H9 (cell line): Measurements from ENCODE around the gene MMP25. TPM values are rescaled to one million over a fixed set of nuclear protein-coding genes. Genes with fewer than 3 reads are reported as not detected.

ENCODE experiments used
- DNase-seq: peaks from one replicate; pipeline ENCODE4 v3.0.0-alpha.2; 2017
- H2AFZ ChIP-seq: one replicate; pipeline ENCODE4 v1.6.1; 2013; ENCODE audit warnings: mild to moderate bottlenecking, low read length, control low read depth, moderate library complexity
- H2AK5ac ChIP-seq: 2 replicates; pipeline ENCODE4 v1.6.1; 2013; ENCODE audit warnings: low read length, control low read depth, mixed read lengths; ENCODE audit not compliant: insufficient read length
- H2BK120ac ChIP-seq: one replicate; pipeline ENCODE4 v1.6.1; 2013; ENCODE audit warnings: low read depth, mild to moderate bottlenecking, low read length, control low read depth, inconsistent platforms; ENCODE audit not compliant: poor library complexity, severe bottlenecking
- H2BK12ac ChIP-seq: 2 replicates; pipeline ENCODE4 v1.6.1; 2013; ENCODE audit warnings: low read length, control low read depth, mixed read lengths, low read depth; ENCODE audit not compliant: insufficient read length
- H2BK15ac ChIP-seq: 2 replicates; pipeline ENCODE4 v1.6.1; 2013; ENCODE audit warnings: low read depth, low read length, control low read depth
- H2BK20ac ChIP-seq: one replicate; pipeline ENCODE4 v1.6.1; 2013; ENCODE audit warnings: low read depth, mild to moderate bottlenecking, low read length, control low read depth, inconsistent platforms; ENCODE audit not compliant: poor library complexity, severe bottlenecking
- H2BK5ac ChIP-seq: 2 replicates; pipeline ENCODE4 v1.6.1; 2013; ENCODE audit warnings: low read length, control low read depth, mixed read lengths; ENCODE audit not compliant: insufficient read length
- H3K14ac ChIP-seq: 2 replicates; pipeline ENCODE4 v1.6.1; 2013; ENCODE audit warnings: low read length, control low read depth; ENCODE audit not compliant: insufficient read depth
- H3K18ac ChIP-seq: 2 replicates; pipeline ENCODE4 v1.6.1; 2013; ENCODE audit warnings: low read depth, mild to moderate bottlenecking, mixed read lengths, low read length, control low read depth; ENCODE audit not compliant: insufficient read length
- H3K23ac ChIP-seq: 2 replicates; pipeline ENCODE4 v1.6.1; 2013; ENCODE audit warnings: low read length, control low read depth, mixed read lengths, low read depth; ENCODE audit not compliant: insufficient read length
- H3K23me2 ChIP-seq: 2 replicates; pipeline ENCODE4 v1.6.1; 2013; ENCODE audit warnings: low read depth, mild to moderate bottlenecking, mixed read lengths, low read length, control low read depth; ENCODE audit not compliant: insufficient read length, poor library complexity, severe bottlenecking
- H3K27ac ChIP-seq: 2 replicates; pipeline ENCODE4 v1.5.1; 2013; ENCODE audit warnings: low read length, control low read depth, mixed read lengths, low read depth; ENCODE audit not compliant: insufficient read length
- H3K27me3 ChIP-seq: 2 replicates; pipeline ENCODE4 v1.6.1; 2013; ENCODE audit warnings: low read length, control low read depth, inconsistent platforms; ENCODE audit not compliant: insufficient read depth
- H3K4ac ChIP-seq: 2 replicates; pipeline ENCODE4 v1.6.1; 2013; ENCODE audit warnings: low read depth, mild to moderate bottlenecking, control low read depth, inconsistent platforms, low read length, moderate library complexity
- H3K4me1 ChIP-seq: 2 replicates; pipeline ENCODE4 v1.6.1; 2013; ENCODE audit warnings: low read length, control low read depth, inconsistent platforms; ENCODE audit not compliant: insufficient read depth
- H3K4me2 ChIP-seq: 2 replicates; pipeline ENCODE4 v1.6.1; 2013; ENCODE audit warnings: low read length, control low read depth, mixed read lengths; ENCODE audit not compliant: insufficient read length, insufficient read depth
- H3K56ac ChIP-seq: 2 replicates; pipeline ENCODE4 v1.6.1; 2013; ENCODE audit warnings: low read depth, mild to moderate bottlenecking, mixed read lengths, low read length, control low read depth; ENCODE audit not compliant: insufficient read length
- H3K79me1 ChIP-seq: 2 replicates; pipeline ENCODE4 v1.6.1; 2013; ENCODE audit warnings: low read depth, mild to moderate bottlenecking, moderate library complexity, low read length, control low read depth, inconsistent platforms; ENCODE audit not compliant: insufficient read depth, poor library complexity, severe bottlenecking
- H3K79me2 ChIP-seq: 2 replicates; pipeline ENCODE4 v1.6.1; 2013; ENCODE audit warnings: low read length, control low read depth, inconsistent platforms; ENCODE audit not compliant: insufficient read depth
- H3K9ac ChIP-seq: 2 replicates; pipeline ENCODE4 v1.6.1; 2013; ENCODE audit warnings: low read length, control low read depth, mixed read lengths; ENCODE audit not compliant: insufficient read length; ENCODE audit errors: extremely low read depth
- H3K9me3 ChIP-seq: one replicate; pipeline ENCODE4 v1.6.1; 2013; ENCODE audit warnings: low read depth, low read length, inconsistent platforms; ENCODE audit not compliant: control insufficient read depth
- H3T11ph ChIP-seq: one replicate; pipeline ENCODE4 v1.6.1; 2013; ENCODE audit warnings: mild to moderate bottlenecking, low read length, control low read depth, inconsistent platforms
- H4K20me1 ChIP-seq: one replicate; pipeline ENCODE4 v1.6.1; 2013; ENCODE audit not compliant: control insufficient read depth, insufficient read length, insufficient read depth
- H4K5ac ChIP-seq: 2 replicates; pipeline ENCODE4 v1.6.1; 2013; ENCODE audit warnings: low read depth, mild to moderate bottlenecking, mixed read lengths, low read length, control low read depth; ENCODE audit not compliant: insufficient read length
- H4K8ac ChIP-seq: replicated peaks from 2 replicates; pipeline ENCODE4 v1.6.1; 2013; ENCODE audit warnings: low read length, control low read depth, mixed read lengths, low read depth; ENCODE audit not compliant: insufficient read length
- H4K91ac ChIP-seq: 2 replicates; pipeline ENCODE4 v1.6.1; 2013; ENCODE audit warnings: low read depth, mild to moderate bottlenecking, moderate library complexity, mixed read lengths, low read length, control low read depth; ENCODE audit not compliant: insufficient read length
- H3K27ac Mint-ChIP-seq, 3 experiments: 2 replicates in 2 of 3; 3 replicates in 1 of 3; pipeline ENCODE4 v1.8.0; 2020 to 2021; ENCODE audit warnings: mixed read lengths in 3 of 3, mild to moderate bottlenecking in 1 of 3, moderate library complexity in 1 of 3
- H3K27me3 Mint-ChIP-seq: 2 replicates; pipeline ENCODE4 v1.8.0; 2021; ENCODE audit warnings: low read depth, mild to moderate bottlenecking, moderate library complexity, mixed read lengths
- H3K36me3 Mint-ChIP-seq, 3 experiments: 2 replicates in 2 of 3; 3 replicates in 1 of 3; pipeline ENCODE4 v1.8.0; 2020 to 2021; ENCODE audit warnings: low read depth in 3 of 3, mixed read lengths in 3 of 3; ENCODE audit not compliant: insufficient read depth in 1 of 3
- H3K4me1 Mint-ChIP-seq, 2 experiments: 2 replicates each; pipeline ENCODE4 v1.8.0; 2020; ENCODE audit warnings: mixed read lengths in 2 of 2
- H3K4me3 Mint-ChIP-seq, 2 experiments: 2 replicates in 1 of 2; 3 replicates in 1 of 2; pipeline ENCODE4 v1.8.0; 2020 to 2021; ENCODE audit warnings: mild to moderate bottlenecking in 2 of 2, mixed read lengths in 2 of 2, moderate library complexity in 1 of 2
- H3K9me3 Mint-ChIP-seq, 2 experiments: 2 replicates in 1 of 2; 3 replicates in 1 of 2; pipeline ENCODE4 v1.8.0; 2020; ENCODE audit warnings: mild to moderate bottlenecking in 2 of 2, mixed read lengths in 2 of 2, moderate library complexity in 1 of 2
- WGBS: extraction: QIAGEN DNeasy Blood & Tissue Kit; methylation state at CpG from one replicate; pipeline ENCODE4 v1.1.7; 2013; ENCODE audit warnings: missing lambda C conversion rate, low lambda C conversion rate, mixed read lengths; ENCODE audit not compliant: insufficient read length; ENCODE audit errors: extremely low coverage; 5-methylcytosine and 5-hydroxymethylcytosine counted together
- total RNA-seq: library from RNA; stranded (reverse); gene quantifications from 2 replicates; pipeline ENCODE4 v1.2.1, GENCODE V29; 2021
- TF ChIP-seq, protein P1 (sequence below): fragments of 200-600 bp; sonication (generic); conservative IDR thresholded peaks from 3 replicates; pipeline ENCODE4 v1.8.0; 2021; ENCODE audit warnings: antibody characterized with exemption, mild to moderate bottlenecking

Gene MMP25
- total RNA-seq, 1 experiment from 2014 or later: 13.5 TPM

DNA sequence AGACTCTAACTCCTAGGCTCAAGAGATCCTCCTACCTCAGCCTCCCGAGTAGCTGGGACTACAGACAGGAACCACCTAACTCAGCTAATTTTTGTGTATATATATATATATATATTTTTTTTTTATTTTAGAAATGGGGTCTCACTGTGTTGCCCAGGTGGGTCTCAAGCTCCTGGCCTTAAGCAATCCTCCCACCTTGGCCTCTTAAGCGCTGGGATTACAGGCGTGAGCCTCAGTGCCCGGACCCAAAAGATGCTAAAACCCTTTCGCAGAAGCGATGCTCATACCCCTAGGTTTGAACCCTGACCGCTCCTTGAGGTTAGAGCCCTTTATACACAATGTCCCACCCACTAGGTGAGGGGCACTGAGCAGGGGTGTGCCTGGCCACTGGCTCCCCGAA is 35.9 kb upstream of the MMP25 start:
- Histone ChIP-seq H3K79me1 (no peaks in the 10 kb centered on the region), H2AK5ac (no peak overlapping the region), H2BK5ac (no peak overlapping the region), H3K23me2 (peaks cover 19% of the 10 kb centered on the region), H3K27ac (no peak overlapping the region), H3K18ac (peak overlapping the region; percentile 38), H2AFZ (no peak overlapping the region), H3K14ac (peak overlapping the region; percentile 27; the same call in 1 of the 2 replicates), H3K4me2 (no peak overlapping the region), H4K5ac (no peak overlapping the region), H3K9ac (no peak overlapping the region), H3K9me3 (no peaks in the 10 kb centered on the region), H3K56ac (no peak overlapping the region), H3T11ph (no peak overlapping the region), H3K23ac (no peak overlapping the region), H3K79me2 (no peaks in the 10 kb centered on the region), H2BK120ac (no peak overlapping the region), H4K20me1 (no peaks in the 10 kb centered on the region), H3K27me3 (no peaks in the 10 kb centered on the region), H2BK12ac (peak overlapping the region; percentile 40), H2BK20ac (no peak overlapping the region), H2BK15ac (no peak overlapping the region), H4K8ac (no peak overlapping the region), H4K91ac (no peak overlapping the region), H3K4me1 (peaks cover 11% of the 10 kb centered on the region; the same call in 1 of the 2 replicates), H3K4ac (no peak overlapping the region)
- H3K27me3 Mint-ChIP-seq: peaks cover 6% of the 10 kb centered on the region
- WGBS: no CpG with 5 or more reads among the region's 8 CpGs
- H3K36me3 Mint-ChIP-seq: peaks cover 11 to 21% (median 17%) of the 10 kb centered on the region in 3 experiments; a peak in 6 of 7 replicates
- peak overlapping the region; percentile 66 to 79; a peak in 2 of 5 replicates for H3K4me3 Mint-ChIP-seq
- H3K27ac Mint-ChIP-seq: peak overlapping the region; percentile 99 to 100 (median 100); a peak in 6 of 7 replicates
- DNase-seq: no peak
- TF ChIP-seq, protein P1, sequence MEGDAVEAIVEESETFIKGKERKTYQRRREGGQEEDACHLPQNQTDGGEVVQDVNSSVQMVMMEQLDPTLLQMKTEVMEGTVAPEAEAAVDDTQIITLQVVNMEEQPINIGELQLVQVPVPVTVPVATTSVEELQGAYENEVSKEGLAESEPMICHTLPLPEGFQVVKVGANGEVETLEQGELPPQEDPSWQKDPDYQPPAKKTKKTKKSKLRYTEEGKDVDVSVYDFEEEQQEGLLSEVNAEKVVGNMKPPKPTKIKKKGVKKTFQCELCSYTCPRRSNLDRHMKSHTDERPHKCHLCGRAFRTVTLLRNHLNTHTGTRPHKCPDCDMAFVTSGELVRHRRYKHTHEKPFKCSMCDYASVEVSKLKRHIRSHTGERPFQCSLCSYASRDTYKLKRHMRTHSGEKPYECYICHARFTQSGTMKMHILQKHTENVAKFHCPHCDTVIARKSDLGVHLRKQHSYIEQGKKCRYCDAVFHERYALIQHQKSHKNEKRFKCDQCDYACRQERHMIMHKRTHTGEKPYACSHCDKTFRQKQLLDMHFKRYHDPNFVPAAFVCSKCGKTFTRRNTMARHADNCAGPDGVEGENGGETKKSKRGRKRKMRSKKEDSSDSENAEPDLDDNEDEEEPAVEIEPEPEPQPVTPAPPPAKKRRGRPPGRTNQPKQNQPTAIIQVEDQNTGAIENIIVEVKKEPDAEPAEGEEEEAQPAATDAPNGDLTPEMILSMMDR: no peak
- peaks cover 64 to 89% of the 10 kb centered on the region in 2 experiments for H3K4me1 Mint-ChIP-seq
- no peaks in the 10 kb centered on the region for H3K9me3 Mint-ChIP-seq
